ENCODE data around the gene FAM120B.
A peak's percentile ranks its signal among the peaks of the same experiment; 100 is the strongest.
"Not testable (repeated sequence)": the region's sequence is repeated elsewhere in the genome, so short reads cannot be mapped to it uniquely, and the experiment has no call there.

FAM120B gene

GRCh38 chr6:170306324-170307079 is at the start of gene FAM120B:
Gene FAM120B (plus strand): TSS chr6:170306758. CDS start chr6:170317391, 10,633 bp downstream.
- DNase-seq (ENCODE audit: low read depth in 2 of 3, low spot score in 2 of 3) = peak; percentile 82 to 90 (median 84)

DNA sequence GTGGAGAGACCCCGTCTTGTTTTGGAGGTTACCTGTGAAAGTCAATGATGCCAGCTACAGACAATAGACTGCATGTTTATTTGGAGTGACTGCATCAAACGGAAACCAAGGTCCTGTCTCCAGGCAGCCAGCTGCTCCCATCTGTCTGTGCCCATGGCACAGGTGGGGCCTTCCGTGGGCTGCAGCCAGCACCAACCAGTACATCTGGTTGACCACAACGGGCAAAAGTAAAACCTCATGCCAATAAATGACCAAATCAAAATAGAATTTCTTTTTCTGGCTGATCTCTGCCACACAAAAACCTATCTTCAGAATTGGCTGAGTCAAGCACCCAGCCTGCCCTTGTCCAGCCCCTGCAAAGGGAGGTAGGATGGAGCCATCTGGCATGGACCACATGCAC is 49.2 kb upstream of the FAM120B start:
- DNase-seq (ENCODE audit: low read depth in 2 of 3, low spot score in 2 of 3) = no peak

- no peak for DNase-seq (ENCODE audit: low read depth in 2 of 3, low spot score in 2 of 3)
These were observed 48.2 kb upstream of the FAM120B start for GRCh38 chr6:170258407-170258806.

- DNase-seq (ENCODE audit: low read depth in 2 of 3, low spot score in 2 of 3) = no peak
These were observed 47.3 kb upstream of the FAM120B start for GRCh38 chr6:170259278-170259677.

- DNase-seq (ENCODE audit: low read depth in 2 of 3, low spot score in 2 of 3) = no peak
These were observed 45.9 kb upstream of the FAM120B start for GRCh38 chr6:170260686-170261085.

DNA sequence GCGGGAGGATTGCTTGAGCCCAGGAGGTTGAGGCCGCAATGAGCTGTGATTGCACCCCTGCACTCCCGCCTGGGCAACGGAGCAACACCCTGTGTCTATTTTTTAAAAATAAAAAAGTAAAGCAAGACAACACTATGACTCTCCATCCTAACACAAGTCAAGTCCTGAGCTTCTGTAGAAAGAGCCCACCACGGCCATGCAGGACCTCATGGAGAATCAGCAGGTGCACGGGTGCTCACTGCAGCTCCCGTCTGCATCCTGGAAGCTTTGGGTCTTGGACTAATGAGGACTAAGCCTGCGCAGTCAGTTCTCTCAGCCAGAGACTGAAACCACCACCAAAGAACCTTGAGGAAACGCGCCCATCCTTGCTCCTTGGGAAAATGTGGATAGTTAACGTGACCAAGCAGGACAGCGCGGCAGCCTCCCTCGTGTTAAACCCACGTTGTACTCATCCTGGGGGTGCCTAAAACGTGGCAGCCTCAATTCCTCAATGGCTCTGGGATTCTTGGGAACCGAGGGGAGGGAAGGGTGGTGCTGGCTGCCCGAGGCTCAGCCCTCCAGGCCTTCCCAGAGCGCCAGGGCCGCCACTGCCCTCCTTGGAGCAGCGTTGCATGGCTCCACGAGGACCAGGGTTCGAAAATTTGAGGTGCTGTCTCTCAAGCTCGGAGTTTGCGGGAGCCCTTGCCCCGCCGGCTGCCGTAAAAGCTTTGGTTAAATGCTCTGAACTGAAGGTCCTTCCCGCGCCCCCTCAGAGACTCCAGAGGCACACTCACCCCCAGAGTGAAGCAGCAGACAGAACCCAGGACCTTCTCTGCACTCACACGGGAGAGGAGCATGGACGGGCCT is 44.7 kb upstream of the FAM120B start:
- DNase-seq (ENCODE audit: low read depth in 2 of 3, low spot score in 2 of 3) = no peak

DNA sequence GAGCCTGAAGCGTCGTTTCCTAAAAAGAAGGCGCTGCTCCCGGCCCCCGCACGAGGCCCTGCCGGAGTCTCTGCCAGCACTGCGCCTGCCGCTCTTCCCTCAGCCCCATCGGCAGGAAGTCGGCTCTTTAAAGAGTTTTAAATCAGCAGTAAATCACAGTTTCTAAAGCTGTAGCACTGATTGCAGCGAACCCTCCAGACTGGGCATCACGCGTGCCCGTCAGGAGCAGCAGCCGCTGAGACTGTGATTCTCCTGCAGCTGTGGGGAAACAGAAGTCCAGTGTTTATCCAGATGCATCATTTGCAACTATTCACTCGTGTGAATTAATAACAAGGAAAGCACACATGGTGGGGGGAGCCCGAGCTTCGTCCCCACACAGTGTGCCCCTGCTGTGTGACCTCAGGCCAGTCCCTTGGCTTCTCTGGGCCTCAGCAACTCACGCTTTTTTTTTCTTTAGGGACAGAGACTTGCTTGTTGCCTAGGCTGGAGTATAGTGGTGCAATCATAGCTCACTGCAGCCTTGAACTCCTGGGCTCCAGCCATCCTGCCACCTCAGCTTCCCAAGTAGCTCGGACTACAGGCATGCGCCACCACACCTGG is 44.0 kb upstream of the FAM120B start:
- DNase-seq (ENCODE audit: low read depth in 2 of 3, low spot score in 2 of 3) = no peak

GRCh38 chr6:170263410-170263809 is 43.1 kb upstream of the FAM120B start:
- no peak for DNase-seq (ENCODE audit: low read depth in 2 of 3, low spot score in 2 of 3)

DNA sequence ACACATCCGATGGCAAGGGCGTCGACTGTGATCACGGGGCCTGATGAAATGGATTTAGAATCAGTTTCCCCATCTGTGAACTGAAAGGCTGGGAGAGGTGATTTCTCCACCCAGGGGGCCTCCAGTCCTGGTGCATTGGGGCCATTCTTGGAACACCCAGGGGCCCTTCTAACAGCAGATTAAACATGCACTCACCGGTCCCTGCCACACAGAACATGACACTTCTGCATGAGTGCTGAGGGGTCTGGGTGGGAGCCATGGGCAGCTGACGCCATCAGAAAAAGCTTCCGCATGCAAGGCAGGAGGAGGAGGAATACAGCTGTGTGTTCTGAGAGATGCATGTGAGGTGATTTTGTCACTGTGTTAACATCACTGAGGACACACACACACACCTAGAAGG is 42.5 kb upstream of the FAM120B start:
- DNase-seq (ENCODE audit: low read depth in 2 of 3, low spot score in 2 of 3) = no peak

DNA sequence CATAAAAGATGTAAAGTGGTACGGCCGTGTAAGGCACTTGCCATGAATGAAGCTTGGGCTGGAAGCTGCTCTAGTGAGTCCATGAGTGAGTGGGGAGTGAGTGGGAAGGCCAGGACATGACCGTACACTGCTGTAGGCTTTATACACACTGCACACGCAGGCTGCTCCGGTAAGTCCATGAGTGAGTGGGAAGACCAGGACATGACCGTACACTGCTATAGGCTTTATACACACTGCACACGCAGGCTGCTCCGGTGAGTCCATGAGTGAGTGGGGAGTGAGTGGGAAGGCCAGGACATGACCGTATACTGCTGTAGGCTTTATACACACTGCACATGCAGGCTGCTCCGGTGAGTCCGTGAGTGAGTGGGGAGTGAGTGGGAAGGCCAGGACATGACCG is 41.9 kb upstream of the FAM120B start:
- not testable (repeated sequence) for DNase-seq (ENCODE audit: low read depth in 2 of 3, low spot score in 2 of 3)

DNA sequence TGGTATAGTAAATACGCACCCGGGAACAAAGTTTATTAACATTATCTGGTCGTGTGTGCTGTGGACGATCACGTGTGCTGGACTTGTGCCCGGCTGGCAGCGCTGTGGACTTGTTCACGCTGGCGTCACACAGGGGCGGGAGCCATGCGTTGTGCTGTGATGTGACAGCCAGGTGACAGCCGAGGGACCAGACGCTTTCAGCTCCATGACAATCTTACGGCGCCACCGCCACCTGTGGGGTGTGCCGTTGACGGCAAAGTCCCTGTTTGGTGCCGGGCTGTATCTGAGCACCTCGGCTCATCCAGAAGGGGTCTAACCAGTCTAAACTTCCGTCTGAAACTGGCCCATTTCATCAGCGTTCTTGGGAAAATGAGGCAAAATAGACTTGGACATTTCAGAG is 40.9 kb upstream of the FAM120B start:
- DNase-seq (ENCODE audit: low read depth in 2 of 3, low spot score in 2 of 3) = no peak

DNA sequence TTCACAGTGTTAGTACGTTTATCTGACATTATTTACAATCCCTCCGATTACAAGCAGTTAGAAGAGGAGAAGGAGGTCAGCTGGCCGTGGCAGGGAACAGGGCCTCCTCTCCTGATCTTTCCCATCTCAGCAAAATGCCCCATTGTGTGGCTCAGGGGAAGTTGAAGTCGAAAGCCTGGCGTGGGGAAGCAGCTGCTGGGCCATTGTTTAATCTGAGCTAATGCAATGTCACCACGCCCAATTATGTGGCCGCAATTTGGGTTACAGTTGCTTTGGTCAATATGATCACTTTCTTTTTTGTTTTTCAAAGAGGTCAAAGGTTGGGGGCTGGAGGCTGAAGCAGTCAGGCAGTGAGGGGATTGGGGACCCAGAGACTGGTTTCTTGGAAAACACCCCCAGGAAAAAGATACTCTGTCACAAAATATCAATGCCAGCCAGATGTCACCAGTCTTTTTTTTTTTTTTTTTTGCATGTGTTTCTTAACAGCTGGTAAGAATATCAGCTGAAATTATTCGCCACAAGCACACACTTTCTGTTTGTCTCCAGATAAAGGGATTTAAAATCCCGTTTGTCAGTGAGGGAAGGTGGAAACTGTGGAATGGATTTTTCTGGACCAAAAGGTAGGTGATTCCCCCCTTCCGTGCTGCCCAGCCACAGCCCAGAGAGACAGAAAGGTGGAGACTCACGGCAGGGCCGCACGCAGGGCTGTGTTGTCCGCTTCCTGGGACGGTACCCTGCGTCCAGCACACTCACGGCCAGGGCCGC is 40.3 kb upstream of the FAM120B start:
- no peak for DNase-seq (ENCODE audit: low read depth in 2 of 3, low spot score in 2 of 3)

DNA sequence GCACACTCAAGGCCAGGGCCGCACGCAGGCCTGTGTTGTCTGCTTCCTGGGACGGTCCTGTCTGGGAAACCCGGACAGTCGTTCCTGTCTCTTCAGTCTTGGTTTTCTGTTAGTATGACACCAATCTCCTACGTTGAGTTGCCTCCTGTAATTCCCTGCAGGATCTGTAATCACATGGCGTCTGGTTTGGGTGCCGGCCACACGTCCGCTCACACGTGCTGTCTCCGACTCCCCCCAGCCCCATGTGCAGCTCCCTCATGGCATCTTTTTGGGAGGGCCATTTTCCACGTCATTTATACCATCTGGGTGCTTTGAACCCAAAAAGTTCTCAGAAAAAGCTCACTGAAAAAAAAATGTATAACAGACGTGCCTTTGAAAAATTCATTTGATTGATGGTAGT is 38.9 kb upstream of the FAM120B start:
- no peak for DNase-seq (ENCODE audit: low read depth in 2 of 3, low spot score in 2 of 3)

GRCh38 chr6:170268216-170269129 is 38.1 kb upstream of the FAM120B start:
- no peak for DNase-seq (ENCODE audit: low read depth in 2 of 3, low spot score in 2 of 3)

GRCh38 chr6:170269151-170269845 is 37.3 kb upstream of the FAM120B start:
- DNase-seq (ENCODE audit: low read depth in 2 of 3, low spot score in 2 of 3) = no peak

DNA sequence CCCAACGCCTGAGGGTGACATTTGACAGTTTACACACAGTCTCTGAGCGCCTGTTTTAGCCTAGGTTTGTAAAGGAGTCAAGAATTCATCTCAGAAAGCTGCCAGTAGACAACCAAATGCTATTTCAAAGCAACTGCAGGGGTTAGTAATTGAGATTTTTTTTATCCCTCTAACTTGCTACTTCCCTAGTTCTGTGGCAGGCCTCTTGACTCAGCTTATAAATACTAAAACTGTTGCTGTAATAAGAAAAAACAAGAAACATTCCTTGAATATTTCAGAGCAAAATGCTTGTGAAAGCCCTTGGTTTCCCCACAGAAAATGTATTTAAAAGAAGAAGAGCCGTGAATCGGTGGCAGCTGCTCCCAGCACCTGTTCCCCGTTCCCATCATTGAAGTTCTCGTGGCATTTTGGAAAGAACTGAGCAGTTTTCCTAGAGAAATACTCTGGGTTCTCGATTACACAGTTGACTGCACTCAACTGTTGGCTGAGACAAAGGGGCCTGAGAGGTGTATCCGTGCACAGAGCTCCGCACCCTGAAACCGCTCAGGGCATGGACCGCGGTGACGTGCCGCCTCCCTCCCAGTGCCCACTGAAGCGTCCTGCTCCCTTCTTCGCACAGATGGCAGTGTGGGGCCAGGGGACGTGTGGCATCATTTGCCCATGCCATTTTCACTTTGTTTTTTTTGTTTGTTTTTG is 36.6 kb upstream of the FAM120B start:
- no peak for DNase-seq (ENCODE audit: low read depth in 2 of 3, low spot score in 2 of 3)

GRCh38 chr6:170270984-170271593 is 35.5 kb upstream of the FAM120B start:
- no peak for DNase-seq (ENCODE audit: low read depth in 2 of 3, low spot score in 2 of 3)

DNA sequence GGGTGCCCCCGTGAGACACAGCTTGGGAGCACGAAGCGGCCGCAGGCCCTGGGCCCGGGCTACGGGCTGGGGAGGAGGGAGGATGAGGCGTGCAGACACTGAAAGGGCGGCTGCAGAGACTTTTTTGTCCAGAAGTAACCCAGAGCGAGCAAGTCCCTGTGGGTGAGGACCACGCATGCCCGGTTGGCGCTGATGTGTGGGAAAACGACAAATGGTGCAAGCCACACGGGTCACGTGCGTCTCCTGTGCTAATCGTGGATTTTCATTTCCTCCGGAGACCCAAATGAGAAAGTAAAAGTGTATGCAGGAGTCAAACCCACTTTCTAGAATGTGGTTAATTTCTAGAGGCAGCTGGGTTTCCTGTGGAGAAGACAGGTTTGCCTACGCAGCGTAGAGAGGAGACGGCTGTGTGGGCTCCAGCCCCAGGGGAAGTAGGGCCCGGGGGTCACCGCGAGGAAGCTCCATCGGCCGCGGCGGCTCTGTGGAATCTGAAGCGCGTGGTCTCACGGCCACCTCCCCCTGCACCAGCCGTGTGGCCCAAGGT is 34.7 kb upstream of the FAM120B start:
- DNase-seq (ENCODE audit: low read depth in 2 of 3, low spot score in 2 of 3) = peak; percentile 25 to 35 (median 32)

Measured in activated CD8-positive, alpha-beta memory T cell treated with anti-CD3 and anti-CD28 coated beads for 48 hours (primary cell).